Thyroid gland (tissue), 4 donors: ENCODE measurements around the gene ZNF296. TPM values are rescaled to one million over a fixed set of nuclear protein-coding genes. Genes with fewer than 3 reads are reported as not detected.

Experiments used
- DNase-seq, 2 donors: peaks; one replicate each; pipeline ENCODE4 v3.0.0-alpha.2; 2019
- H3K27ac ChIP-seq, 3 donors: fragments of 200-600 bp; sonication (generic); 1 replicate in 2 of 3; 2 replicates in 1 of 3; pipeline ENCODE4 v1.5.1; 2016 to 2019; ENCODE audit warnings: mild to moderate bottlenecking in 1 of 3, moderate library complexity in 1 of 3
- H3K27me3 ChIP-seq: fragments of 200-600 bp; sonication (generic); one replicate; pipeline ENCODE4 v1.5.1; 2019
- H3K36me3 ChIP-seq, 2 donors: fragments of 200-600 bp; sonication (generic); one replicate each; pipeline ENCODE4 v1.5.1; 2016 to 2019
- H3K4me1 ChIP-seq, 2 donors: fragments of 200-600 bp; sonication (generic); one replicate each; pipeline ENCODE4 v1.5.1; 2017 to 2019
- H3K4me3 ChIP-seq, 3 donors: fragments of 200-600 bp; sonication (generic); replicated peaks in 1 of 3; 1 replicate in 2 of 3; 2 replicates in 1 of 3; pipeline ENCODE4 v1.5.1; 2016; ENCODE audit warnings: mild to moderate bottlenecking in 1 of 3
- H3K9me3 ChIP-seq: fragments of 200-600 bp; sonication (generic); one replicate; pipeline ENCODE4 v1.5.1; 2017
- CTCF ChIP-seq, 6 experiments: fragments of 200-600 bp in 3 of 6; fragments of 450-650 bp in 3 of 6; sonication (generic) in 3 of 6; IDR thresholded peaks; one replicate each; pipeline ENCODE4 v1.5.1; 2016 to 2019; ENCODE audit warnings: antibody characterized with exemption in 6 of 6, mild to moderate bottlenecking in 2 of 6, inconsistent platforms in 1 of 6, moderate library complexity in 1 of 6
- POLR2A ChIP-seq, 2 donors: fragments of 450-650 bp; IDR thresholded peaks; one replicate each; pipeline ENCODE4 v1.6.1; 2017; ENCODE audit warnings: antibody characterized with exemption in 2 of 2, mild to moderate bottlenecking in 2 of 2, moderate library complexity in 1 of 2
- WGBS, 2 donors: methylation state at CpG; one replicate each; pipeline ENCODE4 v1.1.5; 2017; 5-methylcytosine and 5-hydroxymethylcytosine counted together
- intact Hi-C: fragments of 100-400 bp; cut with DNase I; formaldehyde crosslinking; loops from one replicate; pipeline ENCODE4 v1.15.1; 2023
- total RNA-seq, 4 donors: library from RNA; depleted of rRNA; stranded (reverse); fragments of >200 nt; gene quantifications; one replicate each; pipeline ENCODE4 v1.2.3, GENCODE V29; 2016

The ZNF296 gene
- total RNA-seq, 4 donors from 2014 or later = 0.34 to 2.1 (median 0.78) TPM; not detected in 1

- 69 to 74% methylated on average over 12 to 13 of the region's 16 CpGs for whole genome bisulfite sequencing, 2 donors
- Histone ChIP-seq H3K27me3 (no peaks in the 10 kb centered on the region), H3K9me3 (no peaks in the 10 kb centered on the region), H3K4me3 (no peak overlapping the region), H3K4me1 (peaks cover 0 to 4% of the 10 kb centered on the region in 2 donors), H3K27ac (no peak overlapping the region), H3K36me3 (peaks cover 83 to 87% of the 10 kb centered on the region in 2 donors)
- TF ChIP-seq POLR2A (IDR thresholded peaks at IDR 0.05) (no peak), CTCF (IDR thresholded peaks at IDR 0.05) (peak; percentile 43 to 84 (median 60))
- intact Hi-C loops = no loop called here
- peak; percentile 72 to 77 for DNase-seq
Observed at GRCh38 chr19:45059258-45059965, 16.9 kb downstream of the ZNF296 start.

DNA sequence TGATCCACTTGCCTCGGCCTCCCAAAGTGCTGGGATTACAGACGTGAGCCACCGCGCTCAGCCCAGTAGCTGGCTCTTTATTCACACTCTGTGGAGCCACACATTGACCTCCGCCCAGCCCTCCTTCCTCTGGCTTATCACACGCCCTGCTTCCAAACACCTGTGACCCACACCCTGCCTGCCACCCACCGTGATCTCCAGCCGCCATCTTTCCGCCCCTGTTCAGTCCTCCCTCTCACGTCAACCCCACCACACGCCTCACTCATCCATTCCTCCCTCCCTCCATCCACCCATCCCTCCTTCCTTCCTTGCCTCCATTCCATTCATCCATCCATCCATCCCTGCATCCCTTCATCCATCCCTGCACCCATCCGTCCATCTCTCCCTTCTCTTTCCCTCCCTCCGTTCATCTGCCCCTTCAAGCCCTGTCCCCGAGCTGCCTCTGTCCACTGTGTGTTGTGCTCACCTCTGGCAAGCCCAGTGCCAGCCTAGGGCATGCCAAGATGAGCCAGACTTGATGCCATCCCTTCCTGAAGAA is 17.6 kb downstream of the ZNF296 start:
- H3K4me1 ChIP-seq = peaks cover 0 to 4% of the 10 kb centered on the region in 2 donors
- no peak for DNase-seq
- intact Hi-C loops = no loop called here
- H3K27ac ChIP-seq = no peak overlapping the region
- H3K9me3 ChIP-seq = no peaks in the 10 kb centered on the region
- peaks cover 83 to 87% of the 10 kb centered on the region in 2 donors for H3K36me3 ChIP-seq
- TF ChIP-seq POLR2A (IDR thresholded peaks at IDR 0.05) (no peak), CTCF (IDR thresholded peaks at IDR 0.05) (no peak)
- WGBS, 2 donors = 90 to 93% methylated on average over 14 of the region's 14 CpGs
- no peaks in the 10 kb centered on the region for H3K27me3 ChIP-seq
- H3K4me3 ChIP-seq = no peak overlapping the region

GRCh38 chr19:45057444-45057843 is 18.8 kb downstream of the ZNF296 start:
- WGBS, 2 donors = 91% methylated on average over 9 of the region's 9 CpGs
- peaks cover 85 to 90% of the 10 kb centered on the region in 2 donors for H3K36me3 ChIP-seq
- no peaks in the 10 kb centered on the region for H3K27me3 ChIP-seq
- no peak overlapping the region for H3K4me3 ChIP-seq
- no peak overlapping the region for H3K27ac ChIP-seq
- peaks cover 0 to 4% of the 10 kb centered on the region in 2 donors for H3K4me1 ChIP-seq
- TF ChIP-seq POLR2A (IDR thresholded peaks at IDR 0.05) = no peak
- no peak for TF ChIP-seq CTCF (IDR thresholded peaks at IDR 0.05)
- intact Hi-C loops = no loop called here
- no peak for DNase-seq
- no peaks in the 10 kb centered on the region for H3K9me3 ChIP-seq

- intact Hi-C loops = no loop called here
- 87 to 90% methylated on average over 8 of the region's 8 CpGs for WGBS, 2 donors
- Histone ChIP-seq H3K4me1 (peaks cover 0 to 4% of the 10 kb centered on the region in 2 donors), H3K36me3 (peaks cover 79 to 85% of the 10 kb centered on the region in 2 donors), H3K4me3 (no peak overlapping the region), H3K27me3 (no peaks in the 10 kb centered on the region), H3K9me3 (no peaks in the 10 kb centered on the region), H3K27ac (no peak overlapping the region)
- DNase-seq = no peak
- TF ChIP-seq CTCF (IDR thresholded peaks at IDR 0.05) = no peak
- TF ChIP-seq POLR2A (IDR thresholded peaks at IDR 0.05) = no peak
Observed at GRCh38 chr19:45056831-45057230, 19.4 kb downstream of the ZNF296 start.

- H3K27me3 ChIP-seq = no peaks in the 10 kb centered on the region
- peaks cover 33 to 39% of the 10 kb centered on the region in 2 donors for H3K36me3 ChIP-seq
- no peaks in the 10 kb centered on the region for H3K4me1 ChIP-seq
- no peak overlapping the region for H3K4me3 ChIP-seq
- no peak for TF ChIP-seq CTCF (IDR thresholded peaks at IDR 0.05)
- no peak for TF ChIP-seq POLR2A (IDR thresholded peaks at IDR 0.05)
- no peak overlapping the region for H3K27ac ChIP-seq
- intact Hi-C loops = no loop called here
- 69 to 71% methylated on average over 9 of the region's 9 CpGs for WGBS, 2 donors
- no peaks in the 10 kb centered on the region for H3K9me3 ChIP-seq
- no peak for DNase-seq
Observed at GRCh38 chr19:45051929-45052579, 24.2 kb downstream of the ZNF296 start.
